HG02970 (cell line): Measurements from ENCODE around the gene CYP4F8.
"Not testable (repeated sequence)": the region's sequence is repeated elsewhere in the genome, so short reads cannot be mapped to it uniquely, and the experiment has no call there.

Experiments
- ATAC-seq: cut with Tn5 transposase; IDR thresholded peaks from one replicate; pipeline ENCODE4 v1.9.1; 2021; ENCODE audit warnings: mild to moderate bottlenecking, moderate library complexity, moderate number of reproducible peaks; ENCODE audit not compliant: unreplicated experiment, low FRiP score

Gene CYP4F8

DNA sequence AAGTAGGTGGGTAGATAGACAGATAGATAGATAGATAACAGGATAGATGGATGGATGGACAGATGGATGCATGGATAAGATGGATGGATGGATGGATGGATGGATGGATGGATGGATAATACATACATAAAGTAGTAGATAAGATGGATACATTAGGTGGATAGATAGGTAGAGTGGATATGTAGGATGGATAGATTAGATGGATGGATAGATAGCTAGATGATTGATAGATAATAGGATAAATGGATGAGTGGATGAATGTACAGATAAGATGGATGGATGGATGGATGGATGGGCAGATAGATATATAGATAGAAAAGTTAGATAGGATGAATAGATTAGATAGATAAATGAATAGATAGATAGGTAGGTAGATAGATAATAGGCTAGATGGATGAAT, 27.8 kb downstream of the CYP4F8 start:
- no peak for ATAC-seq

DNA sequence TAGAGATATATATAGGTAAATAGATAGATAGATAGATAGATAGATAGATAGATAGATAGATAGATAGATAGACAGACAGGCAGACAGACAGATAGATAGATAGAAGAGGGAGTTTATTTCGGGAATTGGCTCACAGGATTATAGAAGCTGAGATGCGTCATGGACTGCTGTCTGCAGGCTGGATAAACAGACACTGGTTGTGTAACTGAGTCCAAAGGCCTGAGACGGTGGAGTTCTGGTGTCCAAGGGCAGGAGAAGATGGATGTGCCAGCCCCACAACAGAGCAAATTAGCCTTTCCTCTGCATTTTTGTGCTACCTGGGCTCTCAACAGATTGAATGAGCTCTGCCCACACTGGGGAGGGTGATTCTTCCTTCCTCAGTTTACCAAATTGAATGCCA, 28.4 kb downstream of the CYP4F8 start:
- ATAC-seq = no peak

DNA sequence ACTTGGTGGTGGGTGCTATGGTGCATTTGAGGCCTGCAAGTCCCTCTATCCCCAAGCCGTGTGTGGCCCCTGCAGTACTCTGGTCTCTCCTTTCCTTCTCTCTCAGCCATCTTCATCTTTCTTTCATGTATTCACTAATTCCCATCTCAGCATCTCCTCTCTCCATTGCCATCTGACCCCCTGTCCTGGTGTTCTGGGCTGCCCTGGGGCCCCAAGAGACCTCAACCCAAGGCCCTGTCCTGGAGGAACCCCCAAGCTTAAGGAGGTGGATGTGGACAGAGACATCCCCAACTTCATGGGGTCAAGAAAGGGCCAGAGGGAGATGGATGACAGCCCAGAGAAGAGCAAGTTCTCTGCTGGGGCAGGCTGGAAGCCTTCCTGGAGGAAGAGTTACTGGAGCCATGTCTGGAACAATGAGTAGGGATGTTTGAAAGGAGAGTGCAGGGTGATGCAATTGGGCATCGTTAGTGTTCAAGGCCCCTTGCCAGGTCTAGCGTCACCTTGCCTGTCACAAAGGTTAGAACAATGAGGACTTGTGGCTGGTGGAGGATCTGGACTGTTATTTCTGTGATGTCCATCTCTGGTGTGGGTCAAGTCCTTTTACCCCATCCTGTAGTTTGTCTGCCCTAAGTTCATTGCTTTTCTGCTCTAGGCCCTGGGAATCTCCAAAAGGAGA, 29.2 kb downstream of the CYP4F8 start:
- ATAC-seq = no peak

DNA sequence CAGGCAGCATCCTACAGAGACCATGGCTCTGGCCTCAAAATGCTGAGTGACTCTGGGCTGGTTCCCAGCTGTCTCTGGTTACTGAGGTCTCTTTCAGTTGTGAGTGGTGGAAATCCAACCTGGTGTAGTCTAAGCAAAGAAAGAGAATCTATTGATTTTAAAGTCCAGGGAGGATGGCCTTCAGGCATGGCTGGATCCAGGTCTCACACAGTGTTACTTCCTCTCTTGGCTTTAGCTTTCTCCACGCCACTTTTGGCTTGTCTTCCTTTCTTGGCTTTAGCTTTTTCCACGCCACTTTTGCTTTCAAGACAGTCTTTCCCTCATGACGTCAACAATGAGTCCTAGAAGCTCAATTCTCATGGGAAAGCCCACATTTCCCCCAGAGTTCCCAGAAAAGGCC, 29.8 kb downstream of the CYP4F8 start:
- ATAC-seq = no peak

DNA sequence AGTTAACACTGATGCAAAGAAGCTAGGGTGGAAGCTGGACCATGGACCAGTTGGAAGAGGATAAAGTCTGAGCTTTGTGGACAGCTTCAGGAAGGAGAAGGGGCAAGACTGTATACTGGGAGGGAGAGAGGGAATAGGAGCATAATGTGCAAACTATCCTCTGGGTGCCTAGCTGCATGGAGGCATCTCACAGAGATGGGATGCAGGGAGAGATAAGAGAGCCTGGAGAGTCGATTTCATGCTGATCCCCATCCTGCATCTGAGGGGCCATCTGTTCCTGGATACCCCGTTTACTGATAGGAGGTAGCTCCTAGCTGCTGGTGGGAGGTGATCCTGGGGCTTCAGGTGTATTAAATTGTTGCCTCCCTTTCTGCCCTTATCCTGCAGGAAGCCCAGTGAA, 34.5 kb downstream of the CYP4F8 start:
- no peak for ATAC-seq

DNA sequence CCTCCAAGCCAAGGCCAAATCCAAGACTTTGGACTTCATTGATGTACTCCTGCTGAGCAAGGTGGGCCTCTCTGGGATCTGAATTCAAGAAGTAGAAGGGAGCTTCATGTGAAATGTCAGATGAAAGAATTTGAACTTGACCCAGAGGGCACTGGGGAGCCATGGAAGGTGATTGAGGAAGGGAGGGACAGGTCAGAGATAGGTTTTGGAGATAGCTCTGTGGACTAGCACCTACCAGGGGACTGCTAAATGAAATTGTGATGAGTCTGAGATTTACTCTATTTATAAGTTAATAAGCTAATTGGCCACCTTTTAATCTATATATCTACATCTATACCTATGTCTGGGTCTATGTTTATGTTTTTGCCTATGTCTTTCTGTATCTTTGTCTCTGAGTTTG, 35.1 kb downstream of the CYP4F8 start:
- ATAC-seq = not testable (repeated sequence)

DNA sequence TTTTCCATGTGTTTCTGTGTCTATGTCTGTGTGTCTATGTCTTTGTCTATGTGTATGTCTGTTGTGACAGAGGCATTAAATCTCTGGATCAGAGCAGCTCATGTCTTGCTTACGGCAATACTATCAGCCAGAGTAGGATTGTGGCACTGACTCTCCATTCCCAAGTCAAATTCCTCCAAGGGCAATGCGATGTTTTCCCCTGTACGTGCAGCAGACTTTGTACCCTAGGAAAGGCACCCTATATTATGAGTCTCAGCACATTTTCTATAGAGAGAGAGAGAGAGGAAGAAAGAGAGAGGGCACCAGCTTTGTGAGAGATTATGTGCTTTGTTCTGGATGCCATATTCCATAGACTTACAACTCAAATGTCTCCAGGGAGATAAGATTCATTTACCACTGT, 36.8 kb downstream of the CYP4F8 start:
- no peak for ATAC-seq

DNA sequence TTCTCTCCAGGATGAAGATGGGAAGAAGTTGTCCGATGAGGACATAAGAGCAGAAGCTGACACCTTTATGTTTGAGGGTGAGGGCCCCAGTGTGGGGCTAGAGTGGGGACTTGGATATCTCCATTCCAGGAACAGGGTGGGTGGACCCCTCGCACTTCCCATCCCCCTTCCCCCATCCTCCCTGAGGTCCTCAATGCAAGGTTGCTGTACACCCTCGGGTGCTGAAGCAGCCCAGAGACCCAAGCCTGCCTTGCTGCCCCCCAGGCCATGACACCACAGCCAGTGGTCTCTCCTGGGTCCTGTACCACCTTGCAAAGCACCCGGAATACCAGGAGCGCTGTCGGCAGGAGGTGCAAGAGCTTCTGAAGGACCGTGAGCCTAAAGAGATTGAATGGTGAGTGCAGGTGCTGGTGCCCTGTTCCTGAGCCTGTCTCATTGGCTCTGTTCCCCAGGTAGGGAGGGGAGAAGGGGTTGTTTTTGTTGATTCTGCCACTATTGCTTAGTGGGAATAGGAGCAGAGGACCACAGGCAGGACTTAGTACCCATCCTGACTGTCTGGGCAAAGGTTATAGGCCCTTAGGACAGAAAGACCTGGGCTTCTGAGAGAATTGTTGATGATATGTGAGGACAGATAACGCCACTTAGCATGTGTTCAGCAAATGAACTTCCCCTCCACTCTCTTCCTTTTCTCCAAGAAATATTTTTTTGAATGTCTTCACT, 37.7 kb downstream of the CYP4F8 start:
- no peak for ATAC-seq

DNA sequence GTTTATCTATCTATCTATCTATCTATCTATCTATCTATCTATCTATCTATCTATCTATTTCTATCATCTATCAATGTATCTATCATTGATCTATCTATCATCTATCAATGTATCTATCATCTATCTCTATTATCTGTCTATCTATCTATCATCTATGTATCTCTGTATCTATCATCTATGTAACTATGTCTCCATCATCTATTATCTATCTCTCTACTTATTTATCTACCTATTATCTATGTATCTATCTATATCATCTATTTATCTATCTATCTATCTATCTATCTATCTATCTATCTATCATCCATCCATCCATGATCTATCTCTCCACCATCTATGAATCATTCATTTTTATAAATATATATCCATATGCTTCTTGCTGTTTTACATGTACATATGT, 41.4 kb downstream of the CYP4F8 start:
- no peak for ATAC-seq

DNA sequence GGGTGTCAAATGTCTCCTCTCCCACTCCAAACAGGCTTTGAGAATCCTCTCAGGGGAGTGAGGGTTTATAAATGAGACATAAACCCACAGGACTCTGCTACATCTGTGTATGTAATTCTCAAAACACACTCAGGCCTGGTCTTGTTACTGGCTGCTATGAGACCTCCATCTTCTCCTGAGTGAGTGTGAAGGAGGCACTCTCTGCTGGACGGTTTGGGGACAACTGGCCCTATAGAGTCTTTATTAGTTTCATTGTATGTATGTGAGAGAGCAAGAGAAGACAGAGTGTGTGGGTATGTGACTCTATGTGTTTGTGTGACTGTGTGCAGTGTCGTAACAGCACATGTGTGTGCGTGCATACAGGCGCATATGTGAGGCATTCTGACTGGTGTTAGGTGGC, 48.2 kb downstream of the CYP4F8 start:
- no peak for ATAC-seq

DNA sequence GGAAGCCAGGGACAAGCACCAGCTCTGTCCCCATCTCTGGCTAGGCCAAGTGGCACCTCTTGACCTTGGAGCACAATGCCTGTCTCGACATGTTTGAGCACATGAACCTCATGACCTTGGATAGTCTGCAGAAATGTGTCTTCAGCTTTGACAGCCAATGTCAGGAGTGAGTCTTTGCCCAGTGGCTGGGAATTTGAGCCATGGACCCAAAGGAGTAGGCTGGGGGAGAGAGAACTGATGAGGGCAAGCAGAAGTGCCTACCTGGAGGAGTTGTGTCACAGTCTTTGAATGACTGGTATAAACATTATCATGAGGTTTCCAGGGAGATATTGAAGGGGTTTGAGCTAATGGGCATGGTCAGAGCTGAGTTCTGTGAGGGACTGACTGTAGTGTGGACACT, 51.2 kb downstream of the CYP4F8 start:
- no peak for ATAC-seq

DNA sequence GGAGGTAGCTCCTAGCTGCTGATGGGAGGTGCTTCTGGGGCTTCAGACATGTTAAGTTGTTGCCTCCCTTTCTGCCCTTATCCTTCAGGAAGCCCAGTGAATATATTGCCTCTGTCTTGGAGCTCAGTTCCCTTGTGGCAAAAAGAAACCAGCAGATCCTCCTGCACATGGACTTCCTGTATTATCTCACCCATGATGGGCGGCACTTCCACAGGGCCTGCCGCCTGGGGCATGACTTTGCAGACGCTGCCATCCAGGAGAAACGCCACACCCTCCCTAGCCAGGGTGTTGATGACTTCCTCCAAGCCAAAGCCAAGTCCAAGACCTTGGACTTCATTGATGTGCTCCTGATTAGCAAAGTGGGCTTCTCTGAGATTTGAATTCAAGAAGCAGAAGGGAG, 51.9 kb downstream of the CYP4F8 start:
- ATAC-seq = no peak

DNA sequence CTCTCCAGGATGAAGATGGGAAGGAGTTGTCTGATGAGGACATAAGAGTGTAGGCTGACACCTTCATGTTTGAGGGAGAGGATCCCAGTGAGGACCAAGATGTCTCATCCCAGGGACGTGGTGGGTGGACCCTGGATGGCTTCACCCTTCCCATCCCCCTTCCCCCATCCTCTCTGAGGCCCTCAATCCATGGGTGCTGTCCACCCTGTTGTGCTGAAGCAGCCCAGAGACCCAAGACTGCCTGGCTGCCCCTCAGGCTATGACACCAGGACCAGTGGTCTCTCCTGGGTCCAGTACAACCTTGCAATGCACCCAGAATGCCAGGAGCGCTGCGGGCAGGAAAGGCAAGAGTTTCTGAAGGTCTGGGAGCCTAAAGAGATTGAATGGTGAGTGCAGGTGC, 54.4 kb downstream of the CYP4F8 start:
- ATAC-seq = no peak

DNA sequence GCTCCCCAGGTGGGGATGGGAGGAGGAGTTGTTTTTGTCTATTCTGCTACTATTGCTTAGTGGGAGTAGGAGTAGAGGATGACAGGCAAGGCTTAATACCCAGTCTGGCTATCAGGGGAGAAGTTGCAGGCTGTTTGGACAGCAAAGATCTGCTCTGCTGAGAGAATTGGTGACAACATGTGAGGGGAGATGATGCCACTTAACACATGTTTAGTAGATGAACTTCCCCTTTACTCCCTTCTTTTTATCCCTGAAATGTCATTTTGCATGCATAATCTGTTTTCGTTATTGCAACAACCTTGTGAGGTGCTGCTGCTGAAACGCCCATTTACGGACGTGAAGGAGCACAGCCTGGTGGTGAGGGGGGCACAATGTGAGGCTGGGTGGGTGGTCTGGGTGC, 54.9 kb downstream of the CYP4F8 start:
- ATAC-seq = no peak

DNA sequence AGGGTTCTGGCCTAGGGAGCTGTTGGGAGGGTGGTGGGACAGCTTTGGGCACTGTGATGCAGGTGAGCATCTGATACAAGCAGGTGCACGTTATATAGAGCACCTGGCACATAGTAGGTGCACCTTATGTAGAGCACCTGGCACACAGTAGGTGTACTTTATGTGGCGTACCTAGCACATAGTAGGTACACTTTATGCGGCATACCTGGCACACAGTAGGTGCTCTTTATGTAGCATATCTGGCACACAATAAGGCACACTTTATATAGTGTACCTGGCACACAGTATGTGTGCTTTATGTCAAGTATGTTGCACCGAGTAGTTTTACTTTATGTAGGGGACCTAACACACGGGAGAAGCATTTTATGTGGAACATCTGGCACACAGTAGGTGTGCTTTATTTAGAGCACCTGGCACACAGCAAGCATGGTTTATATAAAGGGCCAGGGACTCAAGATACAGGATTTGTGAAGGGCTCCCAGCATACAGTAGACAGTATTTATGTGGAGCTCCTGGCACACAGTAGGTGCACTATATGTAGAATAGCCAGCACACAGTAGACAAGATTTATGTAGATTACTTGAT, 56.3 kb downstream of the CYP4F8 start:
- ATAC-seq = no peak

DNA sequence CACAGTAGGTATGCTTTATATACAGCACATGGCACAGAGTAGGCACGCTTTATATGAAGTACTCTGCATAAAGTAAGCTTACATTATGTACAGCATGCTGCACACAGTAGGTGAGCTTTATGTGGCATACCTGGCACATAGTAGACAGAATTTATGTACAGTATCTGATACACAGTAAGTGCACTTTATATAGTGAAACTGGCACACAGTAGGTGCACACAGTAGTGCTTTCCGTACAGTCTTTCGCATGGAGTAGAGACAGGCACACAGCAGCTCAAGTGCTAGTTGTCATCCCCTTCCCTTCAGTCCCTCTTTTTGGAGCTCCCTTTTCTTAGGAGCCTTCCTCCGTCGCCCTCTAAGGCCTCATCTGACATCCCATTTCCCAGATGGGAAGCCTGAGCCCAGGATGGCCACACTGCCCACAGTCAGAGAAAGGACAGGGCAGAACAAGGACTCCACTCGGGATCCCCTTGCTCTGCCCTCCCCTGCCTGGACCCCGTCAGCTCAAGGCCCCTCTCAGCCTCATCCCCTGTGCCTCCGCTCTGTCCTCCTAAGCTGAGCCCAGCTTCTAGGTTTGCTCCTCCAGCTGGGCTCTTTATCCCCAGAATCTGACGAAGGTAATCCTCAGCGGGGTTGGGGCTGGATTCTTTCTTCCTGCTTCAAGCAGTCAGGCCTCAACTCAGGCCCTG, 57.0 kb downstream of the CYP4F8 start:
- ATAC-seq = no peak

DNA sequence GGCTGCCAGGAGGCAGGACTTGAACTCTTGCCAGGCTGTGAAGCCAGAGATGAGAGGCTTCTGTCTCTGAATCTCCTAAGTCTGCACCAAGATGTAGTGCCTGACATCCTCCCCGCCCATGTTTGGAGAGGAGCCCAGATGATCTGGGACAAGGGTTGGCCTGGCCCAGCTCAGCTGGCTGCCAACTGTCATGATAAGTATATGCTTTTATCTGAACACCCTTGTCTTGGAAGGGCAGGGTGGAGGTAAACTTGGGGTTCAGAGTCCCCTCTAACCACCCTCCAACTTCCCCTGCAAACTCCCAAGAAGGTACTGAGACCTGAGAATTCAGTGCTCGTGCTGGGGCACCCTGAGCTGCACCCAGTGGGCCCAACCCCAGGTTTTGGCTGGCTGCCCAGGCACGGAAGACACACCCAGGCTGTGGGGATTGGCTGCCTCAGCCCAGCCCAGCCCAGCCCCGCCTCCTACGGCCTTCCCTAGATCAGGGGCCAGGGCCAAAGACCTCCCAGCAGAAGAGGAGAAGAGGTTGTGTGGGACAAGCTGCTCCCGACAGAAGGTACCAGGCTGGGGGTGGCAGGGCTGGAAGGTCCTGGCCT, 57.7 kb downstream of the CYP4F8 start, which contains the start of gene CYP4F12:
CYP4F12 (plus strand) TSS at position 508 of the 596 bp plus-strand sequence. CDS start 443 bp downstream, outside the sequence.
- no peak for ATAC-seq

DNA sequence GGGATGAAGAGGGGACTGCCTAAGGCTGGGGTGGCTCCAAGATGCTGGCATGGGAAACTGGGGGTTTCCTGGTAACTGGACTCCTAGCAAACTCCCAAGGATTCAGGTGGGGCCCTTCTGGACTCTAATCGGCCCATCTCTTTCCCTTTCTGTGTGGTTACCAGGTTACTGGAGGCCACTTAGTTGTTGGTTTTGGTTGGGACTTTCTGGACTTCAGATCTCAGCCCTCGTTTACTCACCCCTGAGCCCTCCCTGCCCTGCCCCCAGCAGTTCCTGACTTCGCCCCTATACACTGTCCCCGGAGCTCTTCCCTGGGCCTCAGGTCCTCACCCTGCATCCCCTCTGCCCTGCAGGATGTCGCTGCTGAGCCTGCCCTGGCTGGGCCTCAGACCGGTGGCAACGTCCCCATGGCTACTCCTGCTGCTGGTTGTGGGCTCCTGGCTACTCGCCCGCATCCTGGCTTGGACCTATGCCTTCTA, 58.2 kb downstream of the CYP4F8 start:
- ATAC-seq = no peak

DNA sequence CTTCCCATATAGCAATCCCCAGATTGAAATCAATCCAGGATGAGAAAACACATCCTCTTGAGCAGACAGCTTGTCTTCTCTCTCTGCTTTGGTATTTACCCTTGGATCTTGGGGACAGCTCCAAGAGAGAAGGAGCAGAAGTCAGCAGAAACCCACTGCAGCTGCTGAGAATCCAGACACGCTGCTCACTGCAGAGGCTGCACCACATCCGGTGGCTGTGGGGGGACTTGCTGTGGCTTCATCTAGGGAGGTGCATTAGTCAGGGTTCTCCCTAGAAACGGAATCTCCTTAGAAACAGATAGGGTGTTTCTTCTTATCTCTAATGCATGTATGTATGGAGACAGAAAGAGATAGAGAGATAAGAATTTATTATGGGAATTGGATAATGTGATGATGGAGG, 60.5 kb downstream of the CYP4F8 start:
- no peak for ATAC-seq

DNA sequence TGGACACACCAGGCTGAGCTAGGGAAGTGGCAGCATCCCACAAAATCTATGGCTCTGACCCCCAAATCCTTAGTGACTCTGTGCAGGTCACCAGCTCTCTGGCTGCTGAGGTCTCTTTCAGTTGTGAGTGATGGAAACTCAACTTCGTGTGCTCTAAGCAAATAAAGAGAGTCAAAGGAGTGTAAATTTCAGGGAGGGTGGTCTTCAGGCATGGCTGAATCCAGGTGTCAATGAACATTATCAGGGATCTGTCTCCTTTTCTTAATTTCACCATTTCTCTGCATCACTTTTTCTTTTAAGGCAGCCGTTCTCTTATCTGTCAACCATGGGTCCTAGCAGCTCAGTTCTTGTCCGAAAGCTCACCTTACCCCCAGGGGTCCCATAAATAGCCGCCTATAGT, 64.1 kb downstream of the CYP4F8 start:
- ATAC-seq = no peak

DNA sequence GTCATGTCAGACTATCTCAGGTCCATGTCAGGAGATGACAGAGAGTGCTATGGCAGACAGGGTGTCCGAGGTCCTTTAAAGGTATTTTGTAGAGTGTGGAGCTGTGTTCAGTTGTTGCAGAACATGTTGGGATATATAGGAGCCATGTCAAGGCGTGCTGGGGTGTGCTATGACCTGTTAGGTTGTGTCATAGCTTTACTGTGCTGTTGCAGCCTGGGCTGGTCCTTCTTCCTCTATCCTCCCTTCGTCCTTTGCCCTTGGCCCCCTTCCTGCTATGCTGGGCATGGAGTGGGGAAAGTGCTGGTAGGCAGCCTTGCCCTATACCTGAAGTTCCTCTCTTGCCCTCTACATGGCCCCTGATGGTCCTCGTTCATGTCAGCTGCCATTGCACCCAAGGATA, 64.8 kb downstream of the CYP4F8 start:
- ATAC-seq = not testable (repeated sequence)
